Stimulated activated CD8-positive, alpha-beta memory T cell treated with anti-CD3 and anti-CD28 coated beads, Interleukin-4, amount 100 ng/mL, for 48 hours (primary cell): ENCODE measurements around the gene ABCC5.

Experiments used
- DNase-seq: peaks from one replicate; pipeline ENCODE4 v3.0.0-alpha.2; 2020

ABCC5 gene

GRCh38 chr3:183918178-183918577, 99.5 kb downstream of the ABCC5 start:
- DNase-seq, result no peak

- no peak for DNase-seq
These were observed 99.9 kb downstream of the ABCC5 start for GRCh38 chr3:183917776-183918175.

- DNase-seq, result no peak
These were observed 102.8 kb downstream of the ABCC5 start for GRCh38 chr3:183914856-183915255.

- DNase-seq, result no peak
These were observed 104.1 kb downstream of the ABCC5 start for GRCh38 chr3:183913580-183913920.

- DNase-seq, result no peak
These were observed 104.6 kb downstream of the ABCC5 start for GRCh38 chr3:183912895-183913579.

DNA sequence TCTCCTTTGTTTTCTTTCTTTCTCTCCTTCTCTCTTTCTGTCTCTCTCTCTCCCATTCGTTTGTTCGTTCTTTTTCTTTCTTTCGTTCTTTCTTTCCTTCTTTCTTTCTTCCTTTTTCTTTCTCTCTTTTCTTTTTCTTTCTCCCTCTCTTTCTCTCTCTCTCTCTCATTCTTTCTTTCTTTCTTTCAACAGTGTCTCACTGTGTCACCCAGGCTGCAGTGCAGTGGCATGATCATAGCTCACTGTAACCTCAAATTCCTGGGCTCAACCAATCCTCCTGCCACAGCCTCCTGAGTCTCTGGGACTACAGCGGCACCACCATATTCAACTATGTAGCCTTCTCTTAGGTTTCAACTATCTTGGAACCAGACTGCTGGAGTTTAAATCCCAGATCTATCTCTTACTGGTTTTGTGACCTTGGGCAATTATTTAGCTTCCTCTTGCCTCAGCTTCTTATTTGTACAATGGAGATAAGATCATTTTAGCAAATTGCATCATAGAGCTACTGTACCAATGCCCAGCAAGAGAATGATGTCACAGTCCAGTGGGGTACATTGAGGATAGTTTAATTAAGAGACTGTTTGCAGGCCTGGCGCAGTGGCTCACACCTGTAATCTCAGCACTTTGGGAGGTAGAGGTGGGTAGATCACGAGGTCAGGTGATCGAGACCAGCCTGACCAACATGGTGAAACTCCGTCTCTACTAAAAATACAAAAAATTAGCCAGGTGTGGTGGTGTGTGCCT, 105.7 kb downstream of the ABCC5 start:
- no peak for DNase-seq

- DNase-seq, result no peak
These were observed 106.6 kb downstream of the ABCC5 start for GRCh38 chr3:183911087-183911486.

DNA sequence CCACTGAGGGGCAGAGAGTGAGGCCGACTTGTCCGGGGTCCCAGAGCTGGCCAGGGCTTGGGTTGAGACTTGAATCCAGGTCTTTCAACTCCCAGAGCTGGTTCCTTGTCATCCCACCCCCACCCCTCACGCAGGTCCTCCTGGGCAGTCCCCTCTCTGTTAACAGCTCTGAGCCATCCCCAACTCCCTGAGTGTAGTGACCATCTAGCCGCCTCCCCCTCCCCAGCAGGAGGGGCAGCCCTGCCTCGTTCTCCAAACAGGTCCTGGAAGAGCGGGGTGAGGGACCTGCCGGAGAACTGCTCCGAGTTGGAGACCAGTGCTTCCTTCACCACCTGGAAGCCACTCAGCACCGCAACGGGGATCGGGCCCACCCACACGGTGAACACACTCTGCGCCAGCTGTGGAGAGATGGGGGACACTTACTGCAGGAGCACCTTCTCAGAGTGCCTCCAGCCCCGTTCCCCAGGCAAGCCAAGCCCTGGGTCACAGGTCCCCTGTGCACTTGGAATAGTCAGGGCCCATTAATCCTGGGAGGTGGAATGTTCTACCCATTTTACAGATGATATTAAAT, 108.6 kb downstream of the ABCC5 start:
- no peak for DNase-seq

- no peak for DNase-seq
These were observed 109.8 kb downstream of the ABCC5 start for GRCh38 chr3:183907911-183908331.

GRCh38 chr3:183907176-183907575, 110.5 kb downstream of the ABCC5 start:
- DNase-seq, result no peak

DNA sequence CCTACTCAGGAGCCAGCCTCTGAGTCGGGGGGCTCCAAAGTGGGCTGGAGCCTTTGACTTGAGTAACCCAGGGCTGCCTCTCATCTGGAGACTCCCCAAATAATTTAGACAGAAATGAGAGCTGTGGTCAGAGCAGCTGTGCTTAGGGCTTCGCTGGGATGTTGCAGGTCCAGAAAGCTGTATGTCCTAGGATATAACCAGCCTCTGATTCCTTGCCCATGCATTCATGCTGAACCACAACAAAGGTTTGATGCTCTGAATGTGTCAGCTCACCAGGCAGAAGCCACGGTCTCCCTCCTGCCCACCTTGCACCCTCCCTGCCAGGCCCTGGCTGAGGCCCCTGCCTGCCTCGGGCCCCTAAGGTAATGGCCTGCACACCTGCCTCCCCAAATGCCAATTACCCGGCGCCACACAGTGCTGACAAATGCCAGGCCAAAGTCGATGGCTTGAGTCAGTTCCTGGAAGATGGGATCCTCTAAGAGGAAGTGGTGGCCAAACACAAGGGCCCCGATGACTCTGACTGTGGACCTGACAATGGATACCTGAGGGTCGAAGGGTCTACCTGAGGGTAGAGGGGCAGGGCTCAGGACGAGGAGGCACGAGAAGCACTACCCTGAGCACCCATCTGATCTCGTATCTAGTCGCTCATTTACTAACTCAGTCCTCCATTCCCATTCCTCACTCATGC, 111.3 kb downstream of the ABCC5 start:
- DNase-seq, result no peak

GRCh38 chr3:183904833-183905780, 112.6 kb downstream of the ABCC5 start:
- no peak for DNase-seq

DNA sequence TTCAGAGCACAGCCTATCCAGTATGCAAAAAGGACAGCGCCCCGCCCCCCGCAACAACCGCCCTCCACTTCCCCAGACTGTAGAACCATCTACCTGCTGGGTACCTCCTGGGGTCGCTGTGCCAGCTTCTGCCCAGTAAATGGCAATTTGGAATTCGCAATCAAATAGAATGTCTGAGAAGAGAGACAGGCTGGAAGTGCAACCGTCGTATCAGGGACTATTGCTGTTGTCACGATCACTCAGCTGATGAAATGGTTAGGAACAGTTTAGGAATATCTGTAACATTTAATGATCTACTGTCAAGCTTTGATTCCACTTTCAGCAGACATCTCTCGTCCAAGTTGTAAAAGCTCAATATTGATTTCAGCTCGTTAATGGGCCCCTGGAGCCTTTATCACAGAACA, 119.7 kb downstream of the ABCC5 start:
- DNase-seq, result no peak

- no peak for DNase-seq
These were observed 120.1 kb downstream of the ABCC5 start for GRCh38 chr3:183897606-183898005.

DNA sequence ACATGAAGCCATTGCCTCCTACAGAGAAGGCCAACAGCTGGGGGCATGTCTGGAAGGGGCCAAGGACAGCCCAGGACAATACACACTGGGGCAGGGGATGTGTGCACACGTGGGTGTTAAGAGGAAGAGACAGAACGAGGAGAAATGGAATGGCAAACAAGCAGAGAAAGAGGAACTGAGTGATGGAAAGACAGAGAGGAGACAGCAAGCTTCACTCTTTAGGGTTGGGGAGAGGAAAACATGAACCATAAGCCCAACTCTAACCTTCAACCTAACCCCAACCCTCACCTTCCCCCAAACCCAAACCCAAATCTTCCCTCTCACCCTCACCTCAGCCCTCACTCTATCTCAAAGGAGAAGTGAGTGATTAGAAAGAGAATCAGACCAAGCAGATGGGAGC, 121.1 kb downstream of the ABCC5 start:
- no peak for DNase-seq

GRCh38 chr3:183896184-183896583, 121.5 kb downstream of the ABCC5 start:
- DNase-seq, result no peak

DNA sequence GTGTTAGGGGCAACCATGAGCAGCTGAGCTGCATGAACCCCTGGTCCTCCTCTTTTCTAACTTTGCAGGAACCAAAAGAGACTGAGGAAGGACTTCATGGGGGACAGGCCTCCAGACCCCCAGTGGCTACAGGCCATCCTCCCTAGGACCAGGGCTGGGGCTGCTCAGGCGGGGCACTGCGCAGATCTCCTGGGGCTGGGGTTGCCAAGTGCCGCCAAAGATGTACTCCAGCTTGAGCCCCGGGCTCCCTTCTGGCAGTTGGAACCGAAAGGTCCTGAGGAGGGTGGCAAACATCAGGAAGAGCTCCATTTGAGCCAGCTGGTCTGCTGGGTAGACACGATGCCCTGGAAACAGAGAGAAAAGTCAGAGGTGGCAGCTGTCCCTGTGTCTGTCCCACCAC, 121.9 kb downstream of the ABCC5 start:
- DNase-seq, result no peak

DNA sequence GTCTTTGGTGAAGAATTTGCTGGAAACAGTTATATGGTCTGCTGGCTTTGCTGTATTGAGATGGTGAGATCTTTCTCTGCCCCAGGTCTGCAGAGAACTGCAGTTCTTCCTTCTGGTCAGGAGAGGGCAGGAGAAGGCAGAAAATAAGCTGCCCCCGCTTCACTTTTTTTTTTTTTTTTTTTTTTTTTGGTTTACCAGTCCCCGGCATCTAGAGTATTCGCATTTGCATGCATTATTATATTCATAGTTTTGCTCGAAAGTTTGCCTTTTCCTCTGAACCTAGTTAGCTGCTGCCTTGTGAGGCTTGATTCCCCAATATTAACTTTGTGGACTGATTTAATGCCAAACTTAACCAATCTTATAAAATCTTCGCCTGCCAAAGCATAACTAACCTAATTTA, 122.4 kb downstream of the ABCC5 start:
- DNase-seq, result peak; percentile 31

DNA sequence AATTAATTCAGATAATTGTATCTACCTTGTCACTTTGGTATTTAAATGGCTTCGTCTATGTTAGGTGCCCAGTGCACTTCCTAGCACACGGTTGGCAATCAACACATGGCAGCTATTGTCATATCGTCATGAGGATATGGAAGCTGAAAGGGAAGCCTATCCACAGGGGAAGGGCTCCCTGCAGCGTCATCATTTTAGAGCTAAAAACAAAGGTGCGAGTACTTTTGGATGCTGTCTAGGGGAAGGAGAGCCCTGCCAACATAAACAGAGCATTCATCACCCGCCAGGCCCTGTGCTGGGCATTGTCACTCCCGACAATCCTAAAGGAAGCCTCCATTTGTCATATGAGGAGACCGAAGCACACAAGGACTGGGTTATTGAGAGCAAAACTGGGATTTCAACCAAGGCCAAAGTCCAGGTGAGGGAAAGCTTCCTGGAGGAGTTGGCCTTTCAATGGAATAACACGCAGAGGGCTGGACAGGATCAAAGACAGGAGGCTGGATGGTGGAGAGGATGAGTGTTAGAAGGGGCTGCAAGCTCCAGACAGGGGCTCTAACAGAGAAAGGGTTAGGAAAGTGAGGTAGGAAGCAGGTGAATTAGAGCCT, 125.0 kb downstream of the ABCC5 start:
- DNase-seq, result no peak

DNA sequence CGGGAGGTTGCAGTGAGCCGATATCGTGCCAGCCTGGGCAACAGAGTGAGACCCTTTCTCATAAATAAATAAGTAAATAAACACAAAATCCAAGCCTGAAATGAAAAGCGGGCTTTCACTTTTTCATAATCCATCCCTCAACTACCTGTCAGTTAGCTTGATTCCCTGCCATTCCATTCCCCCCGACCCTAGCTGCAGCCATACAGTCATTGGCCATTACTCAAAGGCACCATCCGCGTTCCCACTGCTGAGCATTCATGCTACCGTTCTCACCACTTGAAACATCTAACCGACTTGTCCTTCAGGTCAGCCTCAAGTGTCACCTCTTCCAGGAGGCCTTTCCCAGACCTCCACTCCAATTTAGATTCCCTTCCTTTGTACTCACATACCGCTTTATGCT, 131.9 kb downstream of the ABCC5 start:
- DNase-seq, result no peak

DNA sequence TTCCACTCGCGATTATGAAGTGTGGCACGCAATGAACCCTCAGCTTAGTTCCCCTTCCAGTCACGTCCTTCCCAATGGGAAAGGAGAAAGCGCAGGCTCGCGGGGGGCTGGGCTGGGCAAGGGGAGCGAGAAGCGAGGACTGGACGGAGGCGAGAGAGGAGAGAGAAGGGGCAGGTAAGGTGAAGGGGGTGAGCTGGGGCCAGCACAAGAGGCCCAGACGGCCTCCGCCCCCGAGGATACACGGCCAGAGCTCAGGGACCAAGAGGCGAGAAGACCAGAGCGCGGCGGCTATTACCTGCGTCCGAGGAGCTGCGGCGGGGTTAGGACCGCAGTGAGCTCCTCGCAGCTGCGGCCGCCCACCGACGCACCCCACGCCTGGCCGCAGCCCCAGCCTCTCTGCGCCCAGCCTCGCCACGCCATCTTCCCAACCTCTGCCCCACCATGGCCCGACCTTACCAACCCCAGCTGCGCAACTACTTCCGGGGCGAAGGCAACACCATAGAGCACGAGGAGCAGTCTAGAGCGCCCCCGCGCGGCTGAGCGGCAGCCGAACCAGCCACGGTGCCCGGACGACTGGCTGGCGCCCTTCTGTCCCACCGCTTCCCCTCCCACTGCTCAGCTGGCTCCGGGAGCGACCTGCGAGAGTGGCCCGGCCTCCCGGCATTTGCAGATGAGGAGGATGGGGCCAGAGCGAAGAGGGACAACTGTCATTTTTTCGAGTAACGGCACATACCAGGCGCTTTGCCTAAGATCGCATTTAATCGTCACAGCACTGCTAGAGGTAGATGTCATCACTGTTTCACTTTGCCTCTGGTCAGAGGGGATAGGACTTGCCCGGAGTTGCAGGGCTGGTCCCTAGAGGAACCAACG, 133.0 kb downstream of the ABCC5 start, which contains the start of gene PARL:
Gene PARL (minus strand): TSS at position 454 of the 870 bp plus-strand sequence. CDS start 34 bp downstream, at position 420.
- DNase-seq, result peak; percentile 98
